ENCODE results near the gene OPRL1.

OPRL1 gene

GRCh38 chr20:64080013-64080812, at the start of gene OPRL1:
OPRL1 (plus strand) TSS chr20:64080082; CDS start chr20:64092721, 12,639 bp downstream.
- peaks cover 9% of the 10 kb centered on the region for H3K36me3 Mint-ChIP-seq
- H3K9me3 Mint-ChIP-seq, result no peaks in the 10 kb centered on the region
- peak within 1 kb of the TSS; percentile 96 for H3K27ac Mint-ChIP-seq
- H3K4me3 Mint-ChIP-seq, result peak within 1 kb of the TSS; percentile 97
- peaks cover 10% of the 10 kb centered on the region for H3K27me3 Mint-ChIP-seq
- no peak for ATAC-seq
- peaks cover 66% of the 10 kb centered on the region for H3K4me1 Mint-ChIP-seq

GRCh38 chr20:64030371-64031134, 49.3 kb upstream of the OPRL1 start:
- no peak overlapping the region for H3K27ac Mint-ChIP-seq
- H3K9me3 Mint-ChIP-seq, result no peaks in the 10 kb centered on the region
- peaks cover 13% of the 10 kb centered on the region for H3K4me1 Mint-ChIP-seq
- H3K36me3 Mint-ChIP-seq, result peaks cover 76% of the 10 kb centered on the region
- ATAC-seq, result no peak
- no peaks in the 10 kb centered on the region for H3K27me3 Mint-ChIP-seq
- no peak overlapping the region for H3K4me3 Mint-ChIP-seq

DNA sequence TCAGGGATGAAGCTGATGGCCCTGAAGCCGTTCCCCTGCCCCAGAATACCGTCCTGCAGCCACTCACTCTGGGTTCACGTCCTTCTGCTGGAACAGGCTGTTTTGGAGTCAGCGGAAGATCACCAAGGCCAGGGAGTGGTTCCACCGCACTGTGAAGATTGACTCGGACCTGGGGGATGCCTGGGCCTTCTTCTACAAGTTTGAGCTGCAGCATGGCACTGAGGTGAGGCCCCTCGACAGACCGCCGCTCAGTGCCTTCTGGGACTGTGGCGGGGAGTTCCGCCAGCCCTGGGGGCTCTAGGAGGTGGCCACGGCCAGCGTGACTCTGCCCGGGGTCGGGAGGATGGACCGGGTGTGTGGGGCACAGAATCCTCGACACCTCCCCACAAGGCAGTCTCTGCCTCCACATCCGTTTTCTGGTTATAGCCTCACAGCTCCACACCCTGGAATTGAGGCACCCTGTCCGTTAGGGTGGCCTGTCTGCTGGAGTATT, 48.0 kb upstream of the OPRL1 start:
- Mint-ChIP-seq H3K9me3 (no peaks in the 10 kb centered on the region), H3K27ac (no peak overlapping the region)

DNA sequence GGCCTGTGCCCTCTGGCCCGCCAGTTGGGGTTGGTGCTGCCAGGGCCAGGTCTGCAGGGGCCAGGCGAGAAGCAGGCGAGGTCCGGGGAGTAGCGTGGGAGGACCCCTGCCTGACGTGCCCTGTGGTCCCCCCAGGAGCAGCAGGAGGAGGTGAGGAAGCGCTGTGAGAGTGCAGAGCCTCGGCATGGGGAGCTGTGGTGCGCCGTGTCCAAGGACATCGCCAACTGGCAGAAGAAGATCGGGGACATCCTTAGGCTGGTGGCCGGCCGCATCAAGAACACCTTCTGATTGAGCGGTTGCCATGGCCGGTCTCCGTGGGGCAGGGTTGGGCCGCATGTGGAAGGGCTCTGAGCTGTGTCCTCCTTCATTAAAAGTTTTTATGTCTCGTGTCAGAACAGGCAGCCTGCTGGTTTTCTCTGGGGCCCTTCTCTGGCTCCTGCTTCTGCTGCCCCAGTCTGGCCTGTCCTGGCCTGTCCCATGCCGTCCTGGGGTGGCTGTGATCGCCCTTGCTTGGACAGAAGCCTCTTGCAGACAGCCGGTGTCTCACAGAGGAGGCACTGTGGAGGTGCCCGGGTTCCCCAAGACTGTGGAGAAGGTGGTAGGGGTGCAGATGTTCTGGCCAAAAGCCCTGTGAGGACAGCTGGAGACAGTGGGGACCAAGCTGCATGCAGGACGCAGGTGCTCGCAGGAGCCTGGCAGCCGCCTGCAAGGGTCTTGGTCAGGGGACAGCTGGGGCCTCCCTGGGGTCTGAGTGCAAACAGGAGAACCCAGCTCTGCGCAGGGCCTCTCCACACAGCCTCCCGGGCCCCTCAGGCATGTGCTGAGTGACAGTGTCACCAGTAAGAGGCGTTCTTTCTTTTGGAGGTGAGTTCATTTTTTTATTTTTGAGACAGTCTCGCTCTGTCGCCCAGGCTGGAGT, 46.9 kb upstream of the OPRL1 start:
- Mint-ChIP-seq H3K9me3 (no peaks in the 10 kb centered on the region), H3K4me1 (peaks cover 20% of the 10 kb centered on the region), H3K36me3 (peaks cover 56% of the 10 kb centered on the region), H3K27me3 (peaks cover 10% of the 10 kb centered on the region), H3K4me3 (no peak overlapping the region), H3K27ac (no peak overlapping the region)
- peak; percentile 37 for ATAC-seq

More for the DNA sequence above, 48.0 kb upstream of the OPRL1 start:
- H3K4me1 Mint-ChIP-seq, result peaks cover 13% of the 10 kb centered on the region
- ATAC-seq, result no peak
- no peaks in the 10 kb centered on the region for H3K27me3 Mint-ChIP-seq
- peaks cover 67% of the 10 kb centered on the region for H3K36me3 Mint-ChIP-seq
- H3K4me3 Mint-ChIP-seq, result no peak overlapping the region

DNA sequence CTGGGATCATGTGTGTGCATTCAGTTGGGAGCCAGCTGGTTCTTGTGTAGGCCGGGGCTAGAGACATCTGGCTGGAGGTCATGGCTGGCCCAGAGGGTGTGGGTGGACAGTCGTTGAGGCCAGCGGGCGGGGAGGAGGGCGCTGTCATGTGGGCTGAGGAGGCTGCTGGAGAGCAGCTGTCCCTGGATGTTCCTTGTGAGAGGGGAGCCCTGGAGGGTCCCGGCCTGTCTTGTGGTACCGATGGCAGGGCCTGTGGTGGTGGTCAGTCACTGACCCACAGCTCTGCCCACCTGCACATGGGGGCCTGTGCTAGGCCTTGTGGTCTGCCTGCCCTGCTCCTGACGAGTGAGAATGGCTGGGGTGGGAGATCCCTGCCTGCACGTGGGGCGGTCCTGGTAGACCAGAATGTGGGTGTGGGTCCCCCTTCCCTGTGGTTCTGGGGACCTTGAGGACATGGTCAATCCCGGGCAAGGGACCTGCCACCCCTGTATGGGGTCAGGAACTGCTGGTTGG, 45.8 kb upstream of the OPRL1 start:
- Mint-ChIP-seq H3K36me3 (peaks cover 50% of the 10 kb centered on the region), H3K27me3 (peaks cover 10% of the 10 kb centered on the region), H3K4me1 (peaks cover 21% of the 10 kb centered on the region), H3K27ac (no peak overlapping the region), H3K9me3 (no peaks in the 10 kb centered on the region), H3K4me3 (no peak overlapping the region)
- no peak for ATAC-seq

GRCh38 chr20:64035066-64035932, 44.6 kb upstream of the OPRL1 start:
- H3K36me3 Mint-ChIP-seq, result peaks cover 37% of the 10 kb centered on the region
- ATAC-seq, result no peak
- no peak overlapping the region for H3K27ac Mint-ChIP-seq
- H3K4me3 Mint-ChIP-seq, result no peak overlapping the region
- no peaks in the 10 kb centered on the region for H3K9me3 Mint-ChIP-seq
- peaks cover 31% of the 10 kb centered on the region for H3K4me1 Mint-ChIP-seq
- H3K27me3 Mint-ChIP-seq, result peaks cover 10% of the 10 kb centered on the region

DNA sequence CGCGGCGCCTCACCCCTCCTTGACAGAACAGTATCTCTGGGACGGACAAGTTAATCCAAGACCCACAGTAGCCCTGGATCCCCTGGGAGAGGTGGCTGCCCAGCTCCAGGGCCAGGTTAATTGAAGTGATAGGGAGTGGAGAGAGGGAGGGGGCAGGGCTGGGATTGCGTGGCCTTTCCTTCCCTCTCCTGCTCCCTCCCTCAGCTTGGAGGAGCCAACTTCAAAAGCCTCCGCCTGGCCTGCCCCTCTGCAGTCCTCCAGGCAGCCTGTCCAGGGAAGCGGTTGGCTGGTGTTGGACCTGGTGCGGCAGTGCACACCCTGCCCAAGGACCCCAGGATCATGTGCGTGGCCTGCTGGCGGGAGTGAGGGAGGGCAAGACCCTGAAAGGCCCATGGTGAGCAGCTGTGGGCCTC, 43.9 kb upstream of the OPRL1 start, which contains the start of gene C20orf204:
Gene C20orf204 (plus strand): TSS at position 250 of the 413 bp plus-strand sequence. CDS start 142 bp downstream, at position 392.
- Mint-ChIP-seq H3K9me3 (no peaks in the 10 kb centered on the region), H3K4me3 (no peak within 1 kb of the TSS), H3K4me1 (peaks cover 31% of the 10 kb centered on the region), H3K36me3 (peaks cover 31% of the 10 kb centered on the region), H3K27ac (no peak within 1 kb of the TSS), H3K27me3 (peaks cover 10% of the 10 kb centered on the region)
- ATAC-seq, result no peak

- no peak overlapping the region for H3K27ac Mint-ChIP-seq
- peaks cover 24% of the 10 kb centered on the region for H3K36me3 Mint-ChIP-seq
- H3K4me3 Mint-ChIP-seq, result no peak overlapping the region
- H3K9me3 Mint-ChIP-seq, result no peaks in the 10 kb centered on the region
- H3K4me1 Mint-ChIP-seq, result peaks cover 31% of the 10 kb centered on the region
- H3K27me3 Mint-ChIP-seq, result peaks cover 10% of the 10 kb centered on the region
- ATAC-seq, result no peak
Measured at GRCh38 chr20:64036346-64037198, 43.3 kb upstream of the OPRL1 start.

- Mint-ChIP-seq H3K4me1 (peaks cover 34% of the 10 kb centered on the region), H3K9me3 (no peaks in the 10 kb centered on the region), H3K27ac (no peak overlapping the region), H3K27me3 (peaks cover 10% of the 10 kb centered on the region), H3K36me3 (peaks cover 19% of the 10 kb centered on the region), H3K4me3 (no peak overlapping the region)
- no peak for ATAC-seq
Measured at GRCh38 chr20:64037199-64037497, 42.7 kb upstream of the OPRL1 start.

GRCh38 chr20:64037498-64038213, 42.2 kb upstream of the OPRL1 start:
- peaks cover 36% of the 10 kb centered on the region for H3K4me1 Mint-ChIP-seq
- H3K4me3 Mint-ChIP-seq, result peak overlapping the region; percentile 31
- ATAC-seq, result no peak
- H3K9me3 Mint-ChIP-seq, result no peaks in the 10 kb centered on the region
- no peak overlapping the region for H3K27ac Mint-ChIP-seq
- H3K27me3 Mint-ChIP-seq, result peaks cover 10% of the 10 kb centered on the region
- peaks cover 19% of the 10 kb centered on the region for H3K36me3 Mint-ChIP-seq

DNA sequence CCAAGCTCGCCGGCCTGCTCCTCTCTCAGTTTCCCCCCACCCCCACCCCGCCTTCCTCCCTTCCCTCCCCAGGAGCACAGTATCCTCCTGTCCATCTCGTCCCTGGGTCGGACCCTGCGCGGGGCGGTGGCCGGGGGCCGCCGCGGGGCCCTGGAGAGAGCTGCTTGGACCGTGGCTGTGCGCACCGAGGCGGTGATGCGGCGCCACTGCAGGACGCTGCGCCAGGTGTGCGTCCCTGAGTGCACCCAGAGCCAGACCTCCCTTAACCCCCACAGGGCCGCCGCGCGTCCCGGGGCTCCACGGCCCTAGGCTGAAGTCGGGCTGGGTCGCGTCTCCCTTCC, 41.7 kb upstream of the OPRL1 start:
- peak; percentile 37 for ATAC-seq
- peak overlapping the region; percentile 42 for H3K27ac Mint-ChIP-seq
- H3K4me3 Mint-ChIP-seq, result peak overlapping the region; percentile 80
- peaks cover 36% of the 10 kb centered on the region for H3K4me1 Mint-ChIP-seq
- peaks cover 14% of the 10 kb centered on the region for H3K36me3 Mint-ChIP-seq
- H3K27me3 Mint-ChIP-seq, result peaks cover 10% of the 10 kb centered on the region
- H3K9me3 Mint-ChIP-seq, result no peaks in the 10 kb centered on the region

DNA sequence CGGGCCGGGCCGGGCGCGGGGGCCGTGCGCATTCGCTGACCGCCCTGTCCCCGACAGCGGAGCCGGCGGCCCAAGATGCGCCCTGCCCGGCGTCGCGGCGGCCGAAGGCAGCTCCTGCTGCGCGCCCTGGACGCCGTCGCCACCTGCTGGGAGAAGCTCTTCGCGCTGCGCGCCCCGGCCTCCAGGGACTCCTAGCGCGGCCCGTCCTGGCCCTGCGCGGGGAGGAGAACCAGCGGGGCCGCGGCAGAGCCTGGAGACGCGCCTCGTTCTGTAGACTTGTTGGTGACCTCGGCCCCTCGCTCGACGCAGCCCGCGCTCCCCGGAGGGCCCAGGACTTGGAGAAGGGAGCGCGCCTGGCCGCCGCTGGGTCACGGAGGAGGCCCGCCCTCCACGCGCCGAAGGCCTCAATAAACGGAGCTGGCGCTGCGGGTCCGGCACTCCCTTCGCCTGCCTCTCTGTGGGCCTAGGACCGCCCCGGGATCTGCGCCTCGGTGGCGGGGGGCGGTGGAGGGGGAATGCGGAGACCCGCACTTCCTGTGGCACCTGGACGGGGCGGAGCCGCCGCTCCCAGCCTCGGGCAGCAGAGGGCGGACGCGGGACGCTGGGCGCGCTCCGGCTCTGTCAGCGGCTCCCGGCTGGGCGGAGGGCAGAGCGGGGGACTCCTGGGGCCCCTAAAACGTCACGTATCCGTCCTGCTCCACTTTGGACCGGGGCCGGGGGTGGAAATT, 41.2 kb upstream of the OPRL1 start:
- Mint-ChIP-seq H3K9me3 (no peaks in the 10 kb centered on the region), H3K4me3 (peak overlapping the region; percentile 80), H3K27me3 (peaks cover 13% of the 10 kb centered on the region), H3K27ac (peak overlapping the region; percentile 42), H3K36me3 (peaks cover 9% of the 10 kb centered on the region), H3K4me1 (peaks cover 36% of the 10 kb centered on the region)
- ATAC-seq, result peak; percentile 85
